GM12874 (cell line): ENCODE measurements around the gene MEX3A.

Experiments used
- CTCF ChIP-seq: IDR thresholded peaks from 2 replicates; pipeline ENCODE4 v1.5.1; 2011; ENCODE audit warnings: low read depth, mild to moderate bottlenecking, control low read depth, low read length, moderate library complexity; ENCODE audit not compliant: insufficient read depth

Gene MEX3A

GRCh38 chr1:156060937-156061636 is 21.2 kb downstream of the MEX3A start, which contains the start of gene RAB25:
RAB25 (plus strand) TSS chr1:156061160; CDS start chr1:156061401, 241 bp downstream.
- no peak for TF ChIP-seq CTCF

- TF ChIP-seq CTCF = no peak
These were observed 25.9 kb downstream of the MEX3A start for GRCh38 chr1:156056326-156056849.

- no peak for TF ChIP-seq CTCF
These were observed 26.8 kb downstream of the MEX3A start for GRCh38 chr1:156055281-156056048.

GRCh38 chr1:156054500-156055280 is 27.6 kb downstream of the MEX3A start, which contains the start of gene LAMTOR2:
LAMTOR2 (plus strand) TSS chr1:156054782; CDS start chr1:156054890, 108 bp downstream.
- no peak for TF ChIP-seq CTCF

- peak; percentile 83 for TF ChIP-seq CTCF
These were observed 28.3 kb downstream of the MEX3A start, which contains the start of gene UBQLN4 for GRCh38 chr1:156053768-156054499. UBQLN4 (minus strand) TSS chr1:156053798; CDS start chr1:156053701, 97 bp downstream.

- peak; percentile 57; the same call in 1 of the 2 replicates for TF ChIP-seq CTCF
These were observed 29.1 kb downstream of the MEX3A start for GRCh38 chr1:156052862-156053767.
